GM12801 (cell line): ENCODE results near the gene SDR42E1.

ENCODE experiments used
- TF ChIP-seq, protein P1 (sequence below): IDR thresholded peaks from one replicate; pipeline ENCODE4 v1.5.1; 2011; ENCODE audit warnings: control low read depth; ENCODE audit not compliant: insufficient read length; ENCODE audit errors: extremely low read depth

The SDR42E1 gene

DNA sequence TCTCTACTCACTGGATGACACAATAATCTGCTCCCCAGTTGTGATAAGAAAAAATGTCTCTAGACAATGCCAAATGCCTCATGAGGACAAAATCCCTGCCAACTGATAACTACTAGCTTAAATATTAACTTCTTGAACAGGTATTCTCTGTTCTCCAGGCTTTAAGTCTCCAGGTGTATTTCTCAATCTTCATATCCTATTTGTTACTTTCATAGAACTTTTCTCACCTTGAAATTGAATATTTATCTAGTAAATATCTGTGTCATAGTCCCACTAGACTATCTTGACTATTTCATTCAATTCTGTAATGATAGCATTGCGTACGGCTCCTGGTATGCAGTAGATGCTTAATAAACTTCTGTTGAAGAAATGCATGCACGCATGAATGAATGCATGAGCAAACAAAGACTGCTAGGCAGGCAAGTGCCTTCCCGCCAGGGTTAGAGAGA is 39.7 kb upstream of the SDR42E1 start:
- TF ChIP-seq, protein P1, sequence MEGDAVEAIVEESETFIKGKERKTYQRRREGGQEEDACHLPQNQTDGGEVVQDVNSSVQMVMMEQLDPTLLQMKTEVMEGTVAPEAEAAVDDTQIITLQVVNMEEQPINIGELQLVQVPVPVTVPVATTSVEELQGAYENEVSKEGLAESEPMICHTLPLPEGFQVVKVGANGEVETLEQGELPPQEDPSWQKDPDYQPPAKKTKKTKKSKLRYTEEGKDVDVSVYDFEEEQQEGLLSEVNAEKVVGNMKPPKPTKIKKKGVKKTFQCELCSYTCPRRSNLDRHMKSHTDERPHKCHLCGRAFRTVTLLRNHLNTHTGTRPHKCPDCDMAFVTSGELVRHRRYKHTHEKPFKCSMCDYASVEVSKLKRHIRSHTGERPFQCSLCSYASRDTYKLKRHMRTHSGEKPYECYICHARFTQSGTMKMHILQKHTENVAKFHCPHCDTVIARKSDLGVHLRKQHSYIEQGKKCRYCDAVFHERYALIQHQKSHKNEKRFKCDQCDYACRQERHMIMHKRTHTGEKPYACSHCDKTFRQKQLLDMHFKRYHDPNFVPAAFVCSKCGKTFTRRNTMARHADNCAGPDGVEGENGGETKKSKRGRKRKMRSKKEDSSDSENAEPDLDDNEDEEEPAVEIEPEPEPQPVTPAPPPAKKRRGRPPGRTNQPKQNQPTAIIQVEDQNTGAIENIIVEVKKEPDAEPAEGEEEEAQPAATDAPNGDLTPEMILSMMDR, result no peak

DNA sequence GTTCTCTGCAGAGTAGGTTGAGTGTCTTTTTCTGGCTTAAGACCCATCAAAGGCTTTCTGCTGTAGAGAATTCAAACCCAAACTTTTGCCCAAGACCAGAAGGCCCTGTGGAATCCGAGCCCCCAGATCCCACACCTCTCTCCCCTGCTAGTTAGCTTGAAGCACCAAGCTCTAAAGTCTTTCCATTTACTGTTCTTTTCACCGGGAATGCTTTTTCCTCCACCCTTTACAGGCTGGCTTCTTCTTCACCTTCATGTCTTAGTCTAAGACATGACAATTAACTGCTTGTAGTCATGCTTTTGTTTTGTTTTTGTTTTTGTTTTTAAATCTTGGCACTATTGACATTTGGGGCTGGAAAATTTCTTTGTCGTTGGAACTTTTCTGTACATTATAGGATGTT is 39.2 kb upstream of the SDR42E1 start:
- TF ChIP-seq, protein P1, result no peak

DNA sequence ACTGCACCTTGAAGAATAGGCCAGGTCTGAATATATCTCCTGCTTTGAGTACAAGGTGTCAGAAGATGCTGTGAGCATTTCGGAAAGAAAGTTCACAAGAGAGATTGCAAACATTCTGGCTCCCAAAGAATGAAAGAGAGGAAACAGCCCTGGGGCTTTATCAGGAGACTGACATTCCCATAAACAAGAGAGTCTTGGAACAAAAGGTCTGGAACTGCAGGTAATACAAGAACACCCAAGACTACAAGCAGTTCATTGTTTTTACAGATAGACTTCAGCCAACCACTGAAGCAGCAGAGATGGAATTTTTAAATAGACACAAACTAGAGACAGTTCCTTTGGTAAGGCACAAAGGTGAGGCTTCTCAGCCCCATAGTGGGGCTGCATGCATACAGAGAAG is 38.2 kb upstream of the SDR42E1 start:
- TF ChIP-seq, protein P1, result no peak

DNA sequence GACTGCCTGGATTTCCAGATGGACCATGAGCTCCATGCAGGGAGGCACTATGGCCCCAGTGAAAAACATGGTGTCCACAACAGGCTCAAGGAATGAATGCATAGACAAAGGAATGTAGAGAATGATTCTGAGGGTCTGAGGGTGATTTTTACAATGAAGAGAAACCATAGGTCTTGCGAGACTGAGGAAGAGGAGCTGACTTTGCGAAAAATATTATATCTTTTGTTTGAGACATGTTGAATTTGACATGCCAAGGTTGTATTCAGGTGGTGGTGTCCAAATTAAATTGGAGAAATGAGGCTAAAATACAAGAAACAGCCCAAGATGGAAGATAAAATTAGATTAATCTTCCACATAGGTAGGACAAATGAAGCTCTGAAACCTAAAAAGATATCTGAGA is 36.5 kb upstream of the SDR42E1 start:
- TF ChIP-seq, protein P1, result no peak

DNA sequence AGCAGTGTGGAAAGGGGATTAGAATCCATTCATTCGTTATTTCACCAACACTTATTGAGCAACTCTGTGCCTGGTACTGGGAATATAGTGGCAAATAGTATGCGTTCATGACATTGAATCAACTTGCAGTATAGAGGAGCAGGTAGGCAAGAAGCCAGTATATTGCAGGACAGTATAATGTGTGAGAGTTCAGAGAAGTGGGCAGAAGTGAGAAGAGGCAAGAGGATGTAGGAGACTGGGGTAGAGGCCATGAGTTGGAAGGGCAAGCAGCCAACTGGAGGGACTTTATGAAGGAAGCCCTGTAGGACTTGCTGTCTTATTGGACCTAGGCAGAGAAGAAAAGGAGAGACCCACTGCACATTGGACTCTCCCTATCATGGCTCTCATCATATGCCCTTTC is 36.1 kb upstream of the SDR42E1 start:
- TF ChIP-seq, protein P1, result no peak

DNA sequence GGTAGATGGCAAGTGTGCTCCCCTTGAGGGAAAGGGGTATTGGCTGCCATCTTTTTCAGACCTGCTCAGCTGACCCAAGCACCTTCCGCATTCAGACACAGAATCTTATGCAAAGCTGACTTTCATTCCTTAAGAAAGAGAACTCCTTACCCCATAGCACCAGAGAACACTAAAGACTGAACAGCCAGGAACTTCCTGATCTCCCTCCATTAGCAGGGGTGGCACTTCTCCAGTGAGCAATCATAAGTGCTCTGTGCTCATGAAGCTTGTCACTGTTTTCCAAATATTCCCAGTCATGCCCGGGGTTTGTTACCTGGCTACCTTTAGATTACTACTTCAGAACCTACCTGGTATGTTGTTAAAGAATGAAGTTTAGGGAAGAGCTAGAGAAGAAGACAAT is 35.7 kb upstream of the SDR42E1 start:
- TF ChIP-seq, protein P1, result no peak

DNA sequence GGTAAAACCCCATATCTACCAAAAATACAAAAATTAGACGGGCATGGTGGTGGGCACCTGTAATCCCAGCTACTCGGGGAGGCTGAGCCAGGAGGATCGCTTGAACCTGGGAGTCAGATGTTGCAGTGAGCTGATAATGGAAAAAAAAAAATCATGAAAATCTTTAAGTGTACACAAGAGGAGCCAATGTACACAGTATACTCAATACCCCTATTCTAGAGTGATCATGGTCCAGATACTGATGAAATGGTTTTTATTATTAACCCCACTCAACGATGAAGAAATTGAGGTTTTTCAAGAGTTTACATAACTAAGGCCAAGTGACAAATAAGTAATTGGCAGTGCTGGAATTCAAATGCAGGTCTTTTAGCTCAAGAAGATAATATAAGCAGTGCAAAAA is 35.3 kb upstream of the SDR42E1 start:
- TF ChIP-seq, protein P1, result no peak

DNA sequence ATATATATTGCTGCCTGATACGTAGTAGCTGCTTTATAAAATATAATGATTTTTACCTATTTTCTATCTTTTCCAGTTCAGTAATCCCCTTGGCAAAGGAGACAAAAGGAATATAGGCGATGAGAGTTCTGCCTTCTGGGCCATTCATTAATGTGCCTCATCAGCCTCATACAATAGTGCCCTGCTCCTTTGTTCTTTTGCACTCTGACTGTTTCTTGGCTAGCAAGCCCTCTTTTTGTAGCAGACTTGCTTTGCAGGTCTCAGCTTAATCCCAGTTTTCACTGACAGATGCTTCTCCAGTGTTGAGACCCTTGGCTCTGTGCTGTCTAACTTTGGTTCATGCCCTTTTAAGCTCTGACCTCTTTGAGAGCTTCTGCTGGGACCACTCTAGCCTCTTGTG is 34.2 kb upstream of the SDR42E1 start:
- TF ChIP-seq, protein P1, result no peak
